ENCODE data around the gene HTR1A. TPM values are rescaled to one million over a fixed set of nuclear protein-coding genes. Genes with fewer than 3 reads are reported as not detected.
A peak's percentile ranks its signal among the peaks of the same experiment; 100 is the strongest.

HTR1A gene
- polyA plus RNA-seq, 1 of the 3 experiments (the other 2 are of a cell fraction) = not detected

DNA sequence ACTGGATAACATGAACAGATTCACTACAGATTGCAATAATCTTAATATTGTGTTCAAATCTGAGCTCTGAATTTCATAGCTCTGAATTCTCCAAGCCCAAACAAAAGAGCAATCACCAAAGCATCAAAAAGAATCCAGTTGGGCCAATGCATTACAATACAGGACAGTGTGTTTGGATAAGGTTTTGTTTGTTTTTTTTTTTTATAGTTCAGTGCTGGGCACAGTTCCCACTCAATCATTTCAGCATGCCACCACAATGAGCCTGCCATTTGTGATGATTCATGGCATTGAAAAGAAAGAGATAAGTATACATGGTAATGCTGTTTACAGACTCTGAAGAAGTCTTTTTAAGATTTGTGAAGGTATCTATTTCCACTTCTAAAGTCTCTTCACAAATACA, 1.7 kb upstream of the HTR1A start (continued):
- TF ChIP-seq, protein P1, sequence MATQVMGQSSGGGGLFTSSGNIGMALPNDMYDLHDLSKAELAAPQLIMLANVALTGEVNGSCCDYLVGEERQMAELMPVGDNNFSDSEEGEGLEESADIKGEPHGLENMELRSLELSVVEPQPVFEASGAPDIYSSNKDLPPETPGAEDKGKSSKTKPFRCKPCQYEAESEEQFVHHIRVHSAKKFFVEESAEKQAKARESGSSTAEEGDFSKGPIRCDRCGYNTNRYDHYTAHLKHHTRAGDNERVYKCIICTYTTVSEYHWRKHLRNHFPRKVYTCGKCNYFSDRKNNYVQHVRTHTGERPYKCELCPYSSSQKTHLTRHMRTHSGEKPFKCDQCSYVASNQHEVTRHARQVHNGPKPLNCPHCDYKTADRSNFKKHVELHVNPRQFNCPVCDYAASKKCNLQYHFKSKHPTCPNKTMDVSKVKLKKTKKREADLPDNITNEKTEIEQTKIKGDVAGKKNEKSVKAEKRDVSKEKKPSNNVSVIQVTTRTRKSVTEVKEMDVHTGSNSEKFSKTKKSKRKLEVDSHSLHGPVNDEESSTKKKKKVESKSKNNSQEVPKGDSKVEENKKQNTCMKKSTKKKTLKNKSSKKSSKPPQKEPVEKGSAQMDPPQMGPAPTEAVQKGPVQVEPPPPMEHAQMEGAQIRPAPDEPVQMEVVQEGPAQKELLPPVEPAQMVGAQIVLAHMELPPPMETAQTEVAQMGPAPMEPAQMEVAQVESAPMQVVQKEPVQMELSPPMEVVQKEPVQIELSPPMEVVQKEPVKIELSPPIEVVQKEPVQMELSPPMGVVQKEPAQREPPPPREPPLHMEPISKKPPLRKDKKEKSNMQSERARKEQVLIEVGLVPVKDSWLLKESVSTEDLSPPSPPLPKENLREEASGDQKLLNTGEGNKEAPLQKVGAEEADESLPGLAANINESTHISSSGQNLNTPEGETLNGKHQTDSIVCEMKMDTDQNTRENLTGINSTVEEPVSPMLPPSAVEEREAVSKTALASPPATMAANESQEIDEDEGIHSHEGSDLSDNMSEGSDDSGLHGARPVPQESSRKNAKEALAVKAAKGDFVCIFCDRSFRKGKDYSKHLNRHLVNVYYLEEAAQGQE (IDR thresholded peaks at IDR 0.05; ENCODE audit: low read depth, low read length) = no peak
- TF ChIP-seq, protein P2, sequence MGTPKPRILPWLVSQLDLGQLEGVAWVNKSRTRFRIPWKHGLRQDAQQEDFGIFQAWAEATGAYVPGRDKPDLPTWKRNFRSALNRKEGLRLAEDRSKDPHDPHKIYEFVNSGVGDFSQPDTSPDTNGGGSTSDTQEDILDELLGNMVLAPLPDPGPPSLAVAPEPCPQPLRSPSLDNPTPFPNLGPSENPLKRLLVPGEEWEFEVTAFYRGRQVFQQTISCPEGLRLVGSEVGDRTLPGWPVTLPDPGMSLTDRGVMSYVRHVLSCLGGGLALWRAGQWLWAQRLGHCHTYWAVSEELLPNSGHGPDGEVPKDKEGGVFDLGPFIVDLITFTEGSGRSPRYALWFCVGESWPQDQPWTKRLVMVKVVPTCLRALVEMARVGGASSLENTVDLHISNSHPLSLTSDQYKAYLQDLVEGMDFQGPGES (IDR thresholded peaks at IDR 0.05; ENCODE audit: low read depth, low read length) = no peak
- TF ChIP-seq EZH2phosphoT487 (IDR thresholded peaks at IDR 0.05; ENCODE audit: borderline replicate concordance, low read depth) = no peak
- TF ChIP-seq TEAD4 (IDR thresholded peaks at IDR 0.05; ENCODE audit: borderline replicate concordance, insufficient read depth) = no peak
- no peak for TF ChIP-seq JUND (IDR thresholded peaks at IDR 0.05)
- no peak for TF ChIP-seq RXRA (IDR thresholded peaks at IDR 0.05; ENCODE audit: borderline replicate concordance, low read depth)
- no peak for TF ChIP-seq SIN3A (IDR thresholded peaks at IDR 0.05; ENCODE audit: borderline replicate concordance, low read depth, low read length)
- no peak for TF ChIP-seq FOXM1 (IDR thresholded peaks at IDR 0.05; ENCODE audit: low read depth)

DNA sequence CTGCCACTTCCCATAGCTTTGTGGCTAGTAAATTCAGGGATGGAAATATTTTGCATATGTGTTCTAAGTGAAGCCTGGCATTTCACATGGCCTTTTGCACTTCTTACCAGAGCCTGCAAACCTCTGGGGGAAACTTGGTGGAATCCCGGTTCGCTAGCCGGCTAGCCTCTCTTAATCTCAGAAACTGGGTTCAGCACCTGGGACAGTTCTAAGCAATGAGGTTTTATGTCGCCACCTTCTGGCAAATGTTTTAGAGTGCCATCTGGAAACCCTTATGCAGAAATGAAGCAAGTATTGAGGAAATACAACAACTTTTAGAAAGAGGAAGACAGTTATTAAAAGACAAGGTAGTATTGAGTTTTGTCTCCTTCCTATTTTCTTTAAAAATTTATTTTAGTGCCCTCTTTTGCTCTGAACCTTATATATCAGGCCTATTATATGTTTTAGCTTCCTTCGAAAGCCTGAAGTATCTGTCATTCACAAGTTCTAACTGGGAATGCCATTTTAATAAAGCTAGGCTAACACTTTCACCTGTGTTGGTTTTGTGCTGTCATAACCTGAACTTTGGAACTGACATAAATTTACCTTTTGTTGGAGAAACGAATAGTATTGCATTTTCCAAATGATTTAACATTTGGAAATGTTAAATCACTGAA, 963 bp upstream of the HTR1A start:
- H3K9me3 ChIP-seq = no peaks in the 10 kb centered on the region
- H3K4me3 ChIP-seq (ENCODE audit: low read depth in 2 of 2, low read length in 1 of 2) = no peak overlapping the region; a peak in 1 of 4 replicates
- DNase-seq = peak; percentile 46
- H2AFZ ChIP-seq (ENCODE audit: low read depth) = no peak overlapping the region
- no peaks in the 10 kb centered on the region for H3K36me3 ChIP-seq (replicated peaks in 1 of 2; ENCODE audit: control insufficient read depth in 1 of 2, insufficient read depth in 2 of 2, low read length in 1 of 2)
- peaks cover 27% of the 10 kb centered on the region; the same call in 1 of the 2 replicates for H3K27me3 ChIP-seq (ENCODE audit: insufficient read depth)
- CTCF ChIA-PET = interaction anchor here (0.6 to 3.5 kb wide), 17 partner anchors 10 to 799 kb away, joined by 3 to 43 read pairs (median 4); no protein-coding TSS in a partner anchor
- H3K9ac ChIP-seq = no peak overlapping the region
- no peaks in the 10 kb centered on the region for H3F3A ChIP-seq (replicated peaks; ENCODE audit: insufficient read depth)
- no peaks in the 10 kb centered on the region for H3K4me1 ChIP-seq (ENCODE audit: control insufficient read depth in 1 of 2, insufficient read depth in 2 of 2, low read depth in 1 of 2, low read length in 1 of 2)
- no peaks in the 10 kb centered on the region for H3K9me2 ChIP-seq
- POLR2A ChIA-PET = no interaction called here
- no peak overlapping the region for H3K4me2 ChIP-seq
- H4K20me1 ChIP-seq (ENCODE audit: insufficient read depth) = no peaks in the 10 kb centered on the region
- WGBS (ENCODE audit: low lambda C conversion rate) = 11% methylated on average over 6 of the region's 6 CpGs
- H3K79me2 ChIP-seq (ENCODE audit: insufficient read depth) = no peaks in the 10 kb centered on the region
- H3K27ac ChIP-seq (ENCODE audit: low read depth in 2 of 2, low read length in 1 of 2) = no peak overlapping the region
- TF ChIP-seq RFX5 (IDR thresholded peaks at IDR 0.05; ENCODE audit: low read length) (no peak), TEAD4 (IDR thresholded peaks at IDR 0.05; ENCODE audit: borderline replicate concordance, insufficient read depth) (no peak), RXRA (IDR thresholded peaks at IDR 0.05; ENCODE audit: borderline replicate concordance, low read depth) (no peak), FOXM1 (IDR thresholded peaks at IDR 0.05; ENCODE audit: low read depth) (no peak), MEF2A (IDR thresholded peaks at IDR 0.05; ENCODE audit: borderline replicate concordance, low read depth) (no peak), FOSL2 (IDR thresholded peaks at IDR 0.05; ENCODE audit: borderline replicate concordance, low read depth) (no peak), YY1 (IDR thresholded peaks at IDR 0.05; ENCODE audit: low read depth) (no peak), RAD21 (IDR thresholded peaks at IDR 0.05; ENCODE audit: low read length) (peak; percentile 68), CHD2 (IDR thresholded peaks at IDR 0.05; ENCODE audit: low read length, partially characterized antibody) (no peak), FOXJ3 (CRISPR knock-in tag; IDR thresholded peaks at IDR 0.05) (no peak), GABPA (IDR thresholded peaks at IDR 0.05; ENCODE audit: low read depth) (no peak)
- TF ChIP-seq, protein P3, sequence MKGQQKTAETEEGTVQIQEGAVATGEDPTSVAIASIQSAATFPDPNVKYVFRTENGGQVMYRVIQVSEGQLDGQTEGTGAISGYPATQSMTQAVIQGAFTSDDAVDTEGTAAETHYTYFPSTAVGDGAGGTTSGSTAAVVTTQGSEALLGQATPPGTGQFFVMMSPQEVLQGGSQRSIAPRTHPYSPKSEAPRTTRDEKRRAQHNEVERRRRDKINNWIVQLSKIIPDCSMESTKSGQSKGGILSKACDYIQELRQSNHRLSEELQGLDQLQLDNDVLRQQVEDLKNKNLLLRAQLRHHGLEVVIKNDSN (IDR thresholded peaks at IDR 0.05; ENCODE audit: borderline replicate concordance, low read depth) = no peak
- TF ChIP-seq, protein P4, sequence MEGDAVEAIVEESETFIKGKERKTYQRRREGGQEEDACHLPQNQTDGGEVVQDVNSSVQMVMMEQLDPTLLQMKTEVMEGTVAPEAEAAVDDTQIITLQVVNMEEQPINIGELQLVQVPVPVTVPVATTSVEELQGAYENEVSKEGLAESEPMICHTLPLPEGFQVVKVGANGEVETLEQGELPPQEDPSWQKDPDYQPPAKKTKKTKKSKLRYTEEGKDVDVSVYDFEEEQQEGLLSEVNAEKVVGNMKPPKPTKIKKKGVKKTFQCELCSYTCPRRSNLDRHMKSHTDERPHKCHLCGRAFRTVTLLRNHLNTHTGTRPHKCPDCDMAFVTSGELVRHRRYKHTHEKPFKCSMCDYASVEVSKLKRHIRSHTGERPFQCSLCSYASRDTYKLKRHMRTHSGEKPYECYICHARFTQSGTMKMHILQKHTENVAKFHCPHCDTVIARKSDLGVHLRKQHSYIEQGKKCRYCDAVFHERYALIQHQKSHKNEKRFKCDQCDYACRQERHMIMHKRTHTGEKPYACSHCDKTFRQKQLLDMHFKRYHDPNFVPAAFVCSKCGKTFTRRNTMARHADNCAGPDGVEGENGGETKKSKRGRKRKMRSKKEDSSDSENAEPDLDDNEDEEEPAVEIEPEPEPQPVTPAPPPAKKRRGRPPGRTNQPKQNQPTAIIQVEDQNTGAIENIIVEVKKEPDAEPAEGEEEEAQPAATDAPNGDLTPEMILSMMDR (IDR thresholded peaks at IDR 0.05) = peak; percentile 84
- TF ChIP-seq, protein P5, sequence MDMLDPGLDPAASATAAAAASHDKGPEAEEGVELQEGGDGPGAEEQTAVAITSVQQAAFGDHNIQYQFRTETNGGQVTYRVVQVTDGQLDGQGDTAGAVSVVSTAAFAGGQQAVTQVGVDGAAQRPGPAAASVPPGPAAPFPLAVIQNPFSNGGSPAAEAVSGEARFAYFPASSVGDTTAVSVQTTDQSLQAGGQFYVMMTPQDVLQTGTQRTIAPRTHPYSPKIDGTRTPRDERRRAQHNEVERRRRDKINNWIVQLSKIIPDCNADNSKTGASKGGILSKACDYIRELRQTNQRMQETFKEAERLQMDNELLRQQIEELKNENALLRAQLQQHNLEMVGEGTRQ (IDR thresholded peaks at IDR 0.05; ENCODE audit: borderline replicate concordance, low read depth, low read length) = no peak
- TF ChIP-seq, protein P6, sequence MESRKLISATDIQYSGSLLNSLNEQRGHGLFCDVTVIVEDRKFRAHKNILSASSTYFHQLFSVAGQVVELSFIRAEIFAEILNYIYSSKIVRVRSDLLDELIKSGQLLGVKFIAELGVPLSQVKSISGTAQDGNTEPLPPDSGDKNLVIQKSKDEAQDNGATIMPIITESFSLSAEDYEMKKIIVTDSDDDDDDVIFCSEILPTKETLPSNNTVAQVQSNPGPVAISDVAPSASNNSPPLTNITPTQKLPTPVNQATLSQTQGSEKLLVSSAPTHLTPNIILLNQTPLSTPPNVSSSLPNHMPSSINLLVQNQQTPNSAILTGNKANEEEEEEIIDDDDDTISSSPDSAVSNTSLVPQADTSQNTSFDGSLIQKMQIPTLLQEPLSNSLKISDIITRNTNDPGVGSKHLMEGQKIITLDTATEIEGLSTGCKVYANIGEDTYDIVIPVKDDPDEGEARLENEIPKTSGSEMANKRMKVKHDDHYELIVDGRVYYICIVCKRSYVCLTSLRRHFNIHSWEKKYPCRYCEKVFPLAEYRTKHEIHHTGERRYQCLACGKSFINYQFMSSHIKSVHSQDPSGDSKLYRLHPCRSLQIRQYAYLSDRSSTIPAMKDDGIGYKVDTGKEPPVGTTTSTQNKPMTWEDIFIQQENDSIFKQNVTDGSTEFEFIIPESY (IDR thresholded peaks at IDR 0.05; ENCODE audit: borderline replicate concordance, low read depth) = no peak

All from SK-N-SH (cell line).